8988T (cell line): ENCODE measurements around the gene PTGES3.

Experiments
- DNase-seq: peaks from one replicate; pipeline ENCODE4 v3.0.0; 2011

PTGES3 gene

DNA sequence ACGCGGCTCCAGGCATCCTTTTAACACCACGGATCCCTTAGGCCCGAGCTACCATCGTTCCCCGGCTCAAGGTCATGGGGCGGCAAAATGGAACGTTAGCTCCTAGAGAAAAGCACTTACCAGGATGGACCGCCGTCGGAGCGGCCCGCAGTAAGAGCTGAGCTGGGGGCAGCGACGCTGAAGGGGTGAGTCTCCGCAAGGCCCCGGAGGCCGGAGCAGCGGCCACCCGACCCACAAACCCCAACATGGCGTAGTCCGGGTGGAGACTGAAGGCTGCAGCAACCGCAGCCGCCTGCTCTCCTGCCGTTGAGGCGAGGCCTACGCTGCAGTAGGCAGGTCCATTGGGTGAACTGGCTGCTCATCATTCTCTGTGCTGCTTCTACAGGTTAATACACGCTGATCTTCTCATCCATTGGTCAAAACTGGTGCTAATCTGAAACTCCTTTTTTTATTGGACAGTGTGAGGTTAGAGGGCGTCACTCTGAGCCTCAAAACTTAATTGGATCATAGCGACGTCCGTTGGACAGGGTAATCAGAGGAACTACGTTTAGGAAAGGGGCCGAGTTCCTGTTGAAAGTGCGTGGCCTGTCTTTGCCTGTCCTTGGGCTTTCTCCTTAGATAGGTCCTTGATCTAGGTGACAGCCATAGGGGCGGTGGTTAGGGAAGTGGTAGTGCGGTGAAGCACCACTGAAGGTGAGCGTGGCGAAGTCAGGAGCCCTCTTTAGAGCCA is 42.2 kb downstream of the PTGES3 start, which contains the start of gene ATP5F1B:
Gene ATP5F1B, minus strand, starts transcription at position 268 of the 730 bp plus-strand sequence. Its CDS starts 21 bp downstream, at position 247.
- peak; percentile 75 for DNase-seq

DNA sequence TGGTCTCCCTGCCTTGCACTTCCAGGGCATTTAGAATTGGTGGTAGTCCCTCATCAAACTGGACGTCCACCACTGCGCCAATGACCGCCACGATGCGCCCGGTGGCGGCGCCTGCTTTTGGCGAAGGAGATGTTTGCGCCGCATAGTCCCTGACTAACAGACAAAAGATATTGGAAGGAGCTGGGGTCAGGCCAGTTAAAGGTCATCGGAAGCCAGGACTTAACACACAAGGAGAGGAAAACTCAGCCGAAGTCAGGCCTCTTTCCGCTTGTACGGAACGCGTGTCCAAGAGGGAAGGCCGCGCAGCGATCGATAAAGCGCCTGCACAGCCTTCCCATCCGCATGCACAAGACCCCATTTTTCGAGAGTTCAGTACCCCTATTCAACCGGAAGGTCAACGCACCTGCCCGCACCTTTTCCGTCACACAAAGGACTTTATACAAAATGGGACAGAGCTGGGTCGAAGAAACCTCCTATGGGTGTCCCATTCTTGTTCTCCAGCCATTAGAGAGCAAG is 42.8 kb downstream of the PTGES3 start:
- no peak for DNase-seq

DNA sequence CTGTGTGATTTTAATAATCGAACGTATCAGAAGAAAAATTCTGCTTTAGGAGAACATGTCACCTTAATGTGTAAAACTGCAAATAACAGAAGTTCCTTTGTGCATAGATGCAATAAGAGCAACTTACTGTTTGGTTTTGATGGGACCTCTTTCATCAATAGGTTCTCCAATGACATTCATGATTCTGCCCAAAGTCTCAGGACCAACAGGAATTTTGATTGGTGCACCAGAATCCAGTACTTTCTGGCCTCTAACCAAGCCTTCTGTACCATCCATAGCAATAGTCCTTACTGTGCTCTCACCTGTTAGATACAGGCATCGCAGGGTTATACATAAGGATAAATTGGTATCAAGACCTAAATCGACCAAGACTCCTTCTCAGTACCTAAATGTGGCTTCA is 43.4 kb downstream of the PTGES3 start:
- DNase-seq, result no peak

DNA sequence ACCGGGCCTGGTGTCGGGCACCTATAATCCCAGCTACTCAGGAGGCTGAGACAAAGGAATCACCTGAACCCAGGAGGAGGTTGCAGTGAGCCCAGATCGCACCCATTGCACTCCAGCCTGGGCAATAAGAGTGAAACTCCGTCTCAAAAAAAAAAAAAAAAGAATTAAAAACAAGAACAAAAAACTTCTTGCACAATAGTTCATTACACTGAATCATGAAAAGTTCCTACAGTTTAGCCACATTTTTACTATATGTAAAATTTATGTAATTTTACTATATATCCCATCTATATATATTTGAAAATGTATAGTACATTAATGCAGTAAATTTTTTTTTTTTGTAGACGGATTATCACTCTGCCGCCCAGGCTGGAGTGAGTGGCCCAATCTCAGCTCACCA is 46.9 kb downstream of the PTGES3 start:
- DNase-seq, result no peak

DNA sequence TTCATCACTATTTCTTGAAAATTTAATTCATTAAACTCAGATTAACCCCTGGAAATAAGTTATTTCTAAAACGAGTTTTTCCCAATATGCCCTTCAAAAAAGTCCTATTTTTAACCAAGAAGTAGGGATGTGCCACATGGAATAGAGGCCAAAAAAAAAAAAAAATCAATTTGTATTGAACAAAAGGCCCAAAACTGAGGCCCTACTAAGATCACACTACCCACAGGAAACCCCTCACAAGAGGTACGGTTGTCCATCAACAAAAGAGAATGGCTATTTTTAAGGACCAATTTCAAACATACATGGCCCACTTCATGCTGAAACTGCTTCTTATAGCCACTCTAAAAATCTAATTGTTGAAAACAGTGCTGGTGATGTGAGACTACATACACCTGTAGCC is 50.5 kb downstream of the PTGES3 start:
- DNase-seq, result no peak

DNA sequence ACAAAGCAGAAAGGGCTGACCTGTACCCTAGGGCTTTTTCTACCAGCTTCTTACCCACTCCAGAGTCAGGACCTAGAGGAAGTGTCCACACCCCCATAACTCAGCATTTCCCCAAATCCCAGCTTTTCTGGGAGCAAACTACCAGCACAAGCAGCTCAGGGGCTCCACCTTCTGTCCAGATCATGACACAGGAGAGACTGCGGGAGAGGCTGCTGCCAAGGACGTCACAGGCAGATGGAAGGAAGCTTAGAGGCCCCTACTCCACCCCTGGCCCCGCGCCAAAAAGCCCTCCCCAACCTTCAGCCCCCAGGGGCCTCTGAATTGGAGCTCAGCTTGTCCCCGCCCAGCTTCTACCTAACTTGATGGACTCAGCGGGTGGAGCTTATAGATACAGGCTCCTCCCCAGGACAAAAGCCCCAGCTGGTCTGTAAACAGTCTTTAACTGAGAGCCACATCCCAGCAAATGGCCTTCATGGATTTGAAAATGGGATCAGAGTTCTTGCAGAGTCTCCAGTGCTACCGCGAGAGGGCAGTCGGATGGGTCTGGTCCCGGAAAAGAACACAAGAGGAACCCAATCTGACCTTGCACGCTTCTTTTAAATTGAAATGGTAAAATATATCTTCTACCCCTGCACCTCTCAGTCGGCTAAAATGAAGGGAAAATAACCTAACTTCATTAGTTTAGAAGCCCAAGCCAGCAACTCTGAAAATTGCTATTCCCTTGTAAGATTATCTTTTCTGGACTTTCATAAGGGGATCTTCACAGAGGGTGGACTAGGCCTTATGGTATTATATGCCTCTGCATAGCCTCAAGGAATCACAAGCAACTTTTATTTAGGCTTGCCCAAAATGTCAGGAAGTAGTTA is 51.2 kb downstream of the PTGES3 start:
- DNase-seq, result peak; percentile 94

DNA sequence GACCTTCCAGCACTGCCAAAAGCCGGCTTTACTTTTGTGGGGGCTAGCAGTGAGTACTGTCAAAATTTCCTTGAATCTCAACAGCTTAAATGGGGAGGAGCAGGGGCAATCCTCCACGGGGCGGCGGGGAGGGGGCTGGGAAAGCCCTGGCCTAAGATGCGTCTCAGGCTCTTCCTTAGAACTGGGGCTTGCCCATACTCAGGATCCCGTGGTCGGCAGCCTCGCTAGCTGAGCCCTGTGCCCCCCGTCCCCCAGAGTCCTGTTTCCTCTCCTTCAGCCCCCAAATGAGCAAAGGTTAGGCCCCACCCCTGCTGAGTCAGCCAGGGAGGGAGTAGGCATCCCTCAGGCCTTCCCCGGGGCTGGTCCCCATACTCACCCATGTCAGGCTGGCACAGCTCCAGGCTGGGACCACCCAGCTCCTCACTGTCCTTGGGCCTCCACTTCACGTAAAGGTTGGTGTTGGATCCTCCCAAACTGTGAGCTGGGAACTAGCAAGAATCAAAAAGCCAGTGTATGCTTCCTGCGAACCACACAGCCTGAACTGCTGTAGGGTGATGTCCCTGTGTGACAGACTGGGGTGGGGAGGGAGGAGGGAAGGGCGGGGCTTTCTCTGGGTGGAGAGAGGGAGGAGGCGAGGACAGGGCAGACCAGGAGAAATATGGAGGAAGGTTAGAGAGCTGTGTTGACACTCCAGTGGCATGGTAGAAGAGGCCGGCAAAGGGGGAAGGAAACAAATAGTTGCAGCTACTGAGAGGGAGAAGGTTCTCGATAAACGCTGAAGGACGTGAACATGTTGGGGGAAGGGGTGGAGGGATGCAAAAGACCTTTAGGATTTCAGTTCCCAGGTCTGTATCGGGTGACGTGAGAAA is 52.0 kb downstream of the PTGES3 start:
- peak; percentile 90 for DNase-seq

DNA sequence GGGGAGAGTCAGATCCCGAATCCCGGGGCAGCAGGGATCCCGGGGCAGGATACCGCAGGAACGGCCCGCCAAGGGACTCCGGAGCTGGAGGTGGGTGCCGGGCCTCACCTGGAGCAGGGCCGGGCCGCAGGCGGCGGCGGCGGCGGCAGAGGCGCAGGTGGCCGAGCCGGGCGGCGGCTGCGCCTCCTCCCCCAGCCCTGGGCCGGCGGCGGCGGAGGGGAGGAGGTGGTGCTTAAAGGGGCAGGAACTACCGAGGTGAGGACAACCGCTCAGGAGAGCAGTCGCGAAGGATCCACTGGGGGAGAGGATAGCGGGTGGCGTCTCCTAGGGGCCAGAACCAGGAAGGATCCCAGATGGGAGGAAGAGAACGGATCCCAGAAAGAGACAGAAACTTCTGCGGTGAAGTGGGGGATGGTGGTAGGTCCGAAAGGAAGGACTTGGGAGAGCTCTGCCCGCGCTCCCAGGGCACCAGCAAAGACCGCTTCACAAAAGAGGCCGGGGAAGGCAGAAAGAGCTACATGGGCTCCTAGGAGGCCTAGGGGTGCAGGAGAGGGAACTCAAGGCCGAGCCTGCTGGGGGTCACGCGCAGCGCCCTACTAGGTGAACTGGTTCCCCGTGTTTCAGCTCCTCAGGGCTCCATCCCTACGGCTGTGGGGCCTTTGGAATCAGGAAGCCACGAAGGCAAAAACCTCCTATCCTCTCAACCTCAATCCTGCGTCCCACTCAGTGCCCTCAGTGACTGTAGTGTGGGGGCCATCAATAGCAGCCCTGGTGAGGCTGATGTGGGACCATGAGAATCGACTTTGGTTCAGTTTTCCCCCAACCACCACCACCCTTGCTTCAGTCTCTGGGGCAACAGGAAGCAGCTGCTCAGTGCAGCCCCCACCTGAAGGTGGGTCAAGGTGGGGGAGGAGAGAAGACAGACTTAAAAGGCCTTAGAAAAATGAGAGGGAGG is 53.0 kb downstream of the PTGES3 start:
- DNase-seq, result peak; percentile 92

DNA sequence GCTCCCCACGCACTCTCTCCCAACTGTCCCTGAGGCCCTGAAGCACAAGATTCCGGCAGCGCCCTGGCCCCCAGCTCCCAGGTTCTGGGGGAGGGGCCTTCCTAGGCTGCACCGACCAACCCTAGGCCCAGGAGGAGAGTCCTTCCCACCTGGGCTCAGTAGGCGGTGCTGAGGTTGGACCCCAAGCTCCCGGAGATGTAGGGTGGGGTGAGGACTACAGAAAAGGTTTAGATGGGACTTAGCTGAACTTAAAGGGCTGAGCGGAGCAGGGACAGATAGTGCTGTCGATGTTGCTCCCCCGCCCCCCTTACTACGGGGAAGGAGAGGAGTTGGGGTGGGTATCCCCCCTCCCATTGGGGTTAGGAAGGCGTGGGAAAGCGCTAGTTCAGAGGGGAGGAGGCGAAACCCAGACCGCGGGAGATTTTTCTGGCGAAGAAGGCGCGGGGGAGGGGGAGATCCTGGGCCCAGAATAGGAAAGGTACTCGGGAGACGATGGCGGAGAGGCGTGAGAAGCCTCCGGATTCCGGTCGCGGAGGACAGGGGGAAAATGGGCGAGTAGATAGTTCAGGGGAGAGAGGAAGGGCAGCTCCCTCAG is 53.7 kb downstream of the PTGES3 start:
- peak; percentile 76 for DNase-seq

DNA sequence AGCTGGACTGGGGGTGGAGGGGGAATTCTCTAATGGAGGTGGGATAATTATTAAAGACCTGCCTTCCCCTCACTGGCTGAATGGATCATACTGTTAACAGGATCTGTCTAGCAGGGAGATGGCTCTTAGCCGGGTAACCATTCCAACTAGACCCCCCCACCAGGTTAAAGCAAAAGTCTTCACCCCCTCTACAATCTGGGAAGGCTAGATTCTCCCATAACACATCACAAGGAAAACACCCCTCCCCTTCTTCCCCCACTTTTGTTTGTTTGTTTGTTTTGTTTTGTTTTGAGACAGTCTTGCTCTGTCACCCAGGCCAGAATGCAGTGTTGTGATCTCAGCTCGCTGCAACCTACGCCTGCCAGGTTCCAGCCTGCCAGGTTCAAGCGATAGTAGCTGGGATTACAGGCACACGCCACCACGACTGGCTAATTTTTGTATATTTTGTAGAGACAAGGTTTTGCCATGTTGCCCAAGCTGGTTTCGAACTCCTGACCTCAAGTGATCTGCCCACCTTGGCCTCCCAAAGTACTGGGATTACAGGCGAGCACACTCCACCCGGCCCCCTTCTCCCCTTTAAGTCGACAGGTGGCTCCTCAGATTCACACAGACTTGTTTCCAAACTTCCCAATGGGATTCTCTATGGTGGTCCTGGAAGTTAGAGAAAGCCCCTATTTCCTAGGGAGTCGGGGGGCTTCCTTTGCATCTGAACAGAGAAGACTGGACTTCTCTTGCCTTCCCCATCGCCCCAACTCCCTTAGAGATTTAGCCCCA is 54.4 kb downstream of the PTGES3 start:
- no peak for DNase-seq

DNA sequence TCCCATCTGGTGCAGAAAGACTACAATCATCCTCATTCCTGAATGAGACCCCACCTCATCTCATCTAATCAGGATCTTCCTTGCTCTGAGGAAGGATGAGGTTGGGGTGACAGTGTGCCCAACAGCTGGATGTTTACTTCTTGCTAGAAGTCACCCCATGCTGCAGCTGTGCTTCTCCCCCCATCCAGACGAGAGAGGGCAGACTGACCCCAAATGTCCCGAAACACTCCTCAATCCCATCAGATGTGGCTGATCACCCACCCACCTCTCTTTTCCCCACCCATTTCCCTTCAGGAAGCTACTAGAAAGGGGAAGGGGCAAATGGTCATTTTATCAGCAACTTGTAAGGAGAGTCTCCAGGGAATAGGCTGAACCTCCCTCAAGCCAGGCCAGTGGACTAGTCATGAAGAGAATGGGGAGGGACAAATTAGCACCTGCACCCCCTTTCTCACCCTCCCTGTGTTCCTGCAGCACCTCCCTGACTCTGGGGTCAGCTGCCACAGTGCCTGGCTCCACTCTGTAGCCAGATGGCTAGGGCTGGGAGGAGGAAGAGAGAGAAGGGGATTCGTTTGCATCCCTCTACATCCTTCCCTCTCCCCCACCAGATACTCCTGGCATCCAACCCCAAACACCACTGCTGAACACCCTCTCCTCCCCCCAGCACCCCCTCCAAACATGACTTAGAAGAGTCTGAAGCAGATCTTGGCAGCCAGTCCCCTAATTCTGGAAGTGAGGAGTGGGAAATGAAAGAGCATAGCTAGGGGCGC is 55.2 kb downstream of the PTGES3 start:
- DNase-seq, result no peak

DNA sequence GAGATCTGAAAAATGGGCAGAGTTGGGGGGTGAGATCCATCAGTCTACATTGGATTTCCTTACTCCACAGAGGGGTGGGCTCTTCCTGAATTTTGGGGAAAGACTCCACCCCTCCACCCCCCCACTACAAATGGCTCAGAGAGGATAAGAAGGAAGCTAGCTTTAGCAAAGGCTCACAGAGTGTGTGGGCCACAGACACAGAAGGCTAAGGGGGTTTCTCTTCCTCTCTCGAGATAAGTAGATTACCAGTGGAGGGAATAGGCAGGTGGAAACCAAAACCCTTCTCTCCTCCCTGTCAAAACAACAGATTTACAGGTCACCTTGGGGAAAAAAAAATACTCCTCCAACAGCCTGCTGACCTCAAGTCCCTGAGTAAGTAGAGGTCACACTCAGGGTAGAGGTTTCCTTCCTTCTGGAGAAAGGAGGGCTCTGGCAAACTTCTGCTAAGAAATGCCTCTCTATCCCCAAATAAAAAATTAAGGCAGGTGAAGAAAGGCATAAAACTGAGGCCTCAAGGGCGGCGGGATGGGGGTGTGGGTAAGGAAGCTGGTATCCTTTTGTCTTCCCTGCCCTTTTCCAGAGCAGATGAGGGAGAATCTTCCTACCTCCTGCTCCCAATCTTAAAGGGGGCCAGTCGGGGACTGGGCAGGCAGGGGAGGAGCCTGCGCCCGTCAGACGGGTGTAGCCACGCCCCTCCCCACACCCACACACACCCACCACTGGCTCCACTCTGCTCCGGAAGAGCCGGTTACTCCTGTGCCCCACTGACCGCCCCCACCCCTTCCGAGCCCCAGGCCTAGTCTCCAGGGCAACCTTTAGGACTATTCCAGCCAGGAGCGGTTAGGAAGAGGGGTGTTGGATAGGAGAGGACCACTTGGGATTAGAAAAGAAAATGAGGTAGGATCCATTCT is 56.0 kb downstream of the PTGES3 start:
- peak; percentile 80 for DNase-seq

DNA sequence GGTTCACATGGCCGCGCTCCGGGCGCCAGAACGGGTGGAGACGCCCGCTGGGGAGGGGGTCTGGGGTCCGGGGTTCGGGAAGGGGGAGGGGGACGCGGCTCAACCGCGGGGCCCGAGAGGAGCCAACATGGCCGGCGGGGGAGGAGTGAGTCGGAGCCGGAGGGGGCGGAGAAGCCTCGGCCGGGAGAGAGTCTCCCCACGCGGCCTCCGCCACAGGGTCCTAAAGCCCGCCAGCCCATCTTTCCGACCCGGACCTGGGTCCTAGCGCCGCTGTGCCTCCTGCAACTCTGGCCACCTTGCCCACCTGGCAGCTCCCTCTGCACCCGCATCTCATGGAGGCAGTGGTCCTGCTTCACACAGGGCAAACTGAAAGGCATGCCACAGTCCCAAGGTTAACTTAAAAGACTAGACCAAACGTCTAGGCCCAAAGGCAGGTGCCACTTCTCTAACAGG is 57.9 kb downstream of the PTGES3 start, which contains the start of gene BAZ2A:
Gene BAZ2A, minus strand, starts transcription at position 147 of the 453 bp plus-strand sequence. CDS start 12,796 bp downstream, outside the sequence.
- peak; percentile 95 for DNase-seq

DNA sequence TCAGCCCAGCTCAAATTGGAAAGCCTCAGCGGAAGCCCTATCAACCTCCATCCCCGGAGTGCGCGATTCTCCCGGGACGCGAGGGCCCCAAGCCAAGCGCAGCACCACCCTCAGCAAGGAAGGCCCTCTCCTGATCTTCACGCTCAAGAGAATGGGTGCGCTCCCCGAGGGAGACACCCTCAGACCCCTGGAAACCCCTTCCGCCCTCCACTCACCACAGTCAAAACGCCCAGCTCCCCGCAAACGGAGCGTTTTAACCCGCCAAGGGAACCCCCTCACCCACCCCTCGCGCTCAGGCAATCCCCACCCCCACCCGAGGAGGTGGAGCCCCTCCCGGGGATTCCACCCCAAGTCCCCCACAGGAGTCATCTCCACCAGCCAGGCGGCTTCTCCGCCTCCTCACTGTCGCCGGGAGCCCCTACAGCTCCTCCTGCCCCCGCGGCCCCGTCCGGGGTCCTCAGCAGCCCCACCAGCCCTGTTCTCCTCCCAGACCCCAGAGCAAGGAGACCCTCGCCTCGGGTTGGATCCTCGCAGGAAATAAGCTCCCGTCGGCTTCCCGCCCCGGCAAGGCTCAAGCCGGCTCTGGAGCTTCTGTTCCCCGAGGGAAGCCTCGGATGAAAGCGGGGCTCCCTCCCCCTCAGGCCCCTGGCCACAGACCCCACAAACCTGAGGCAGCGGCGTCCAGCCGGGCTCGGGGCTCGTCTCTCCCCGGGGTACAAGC is 58.5 kb downstream of the PTGES3 start:
- DNase-seq, result peak; percentile 51

DNA sequence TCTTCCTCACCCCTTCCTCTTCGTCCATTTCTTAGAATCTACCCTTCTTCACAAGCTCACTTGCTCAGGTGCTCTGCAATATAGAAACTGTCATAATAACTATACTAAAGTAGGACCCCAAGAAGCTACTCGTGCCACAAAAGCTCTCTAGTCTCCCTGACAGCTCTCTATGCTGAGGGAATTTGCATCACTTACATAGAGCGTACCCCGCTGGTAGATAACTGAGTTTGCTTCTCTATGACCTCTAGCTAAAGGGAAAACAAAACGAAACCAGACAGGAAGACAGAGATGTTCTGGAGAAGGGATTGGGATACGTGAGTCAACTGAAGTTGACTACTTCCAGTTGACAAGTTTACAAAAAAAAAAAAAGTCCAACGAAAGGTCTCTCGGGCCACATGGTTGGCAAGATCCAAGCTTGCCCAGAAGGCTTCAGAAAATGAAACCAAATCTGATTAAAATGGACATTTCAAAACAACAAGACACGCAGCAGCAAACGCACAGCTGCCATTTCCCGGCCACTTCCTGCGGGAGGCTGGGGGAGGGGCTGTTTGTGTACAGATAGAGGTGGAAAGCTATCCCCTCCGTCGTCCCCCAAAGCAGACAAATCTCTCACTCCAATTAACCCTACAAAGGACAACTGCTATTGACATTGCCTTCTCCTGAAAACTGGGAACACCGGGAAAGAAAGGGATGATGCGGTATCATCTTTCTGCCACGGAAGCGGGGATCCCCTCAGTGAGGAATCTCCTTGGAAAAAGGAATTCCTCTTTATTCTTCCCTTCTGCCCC is 59.2 kb downstream of the PTGES3 start:
- DNase-seq, result peak; percentile 52

DNA sequence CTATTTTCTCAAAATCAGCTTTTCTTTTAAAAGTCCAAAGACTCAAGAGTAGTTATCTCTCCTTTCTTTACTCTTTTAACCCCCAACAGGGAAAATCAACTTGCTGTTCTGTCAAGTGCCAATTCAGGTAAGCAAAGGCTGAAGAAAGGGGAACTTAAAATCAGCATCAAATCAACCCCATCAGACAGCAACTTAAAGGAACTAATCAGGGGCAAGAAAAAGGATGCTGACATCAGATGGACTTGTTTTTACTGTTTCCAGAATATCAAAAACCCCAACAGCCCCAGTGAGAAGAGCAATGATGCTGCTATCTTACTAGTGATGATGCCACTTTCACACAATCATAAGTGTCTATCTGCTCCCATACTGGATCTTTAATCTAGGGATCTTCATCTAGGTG is 61.4 kb downstream of the PTGES3 start:
- no peak for DNase-seq

DNA sequence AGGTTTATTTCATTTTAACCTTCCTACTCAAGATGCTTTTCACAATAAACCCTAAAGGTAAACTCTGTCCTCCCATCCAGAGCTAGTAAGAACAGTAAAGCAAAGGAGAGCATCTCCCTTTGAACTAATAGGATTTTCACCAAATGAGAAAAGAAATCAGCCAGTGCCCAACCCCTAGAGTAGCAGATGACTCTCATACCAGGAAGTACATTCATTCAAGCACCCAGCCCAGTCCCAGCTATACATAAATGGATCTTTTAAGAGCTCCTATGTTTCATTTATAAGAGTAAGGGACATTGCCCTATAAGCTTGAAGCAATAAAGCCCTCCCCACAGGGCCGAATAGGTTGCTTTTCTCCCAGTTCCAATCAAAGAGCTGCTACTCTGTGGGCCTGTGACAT is 65.5 kb downstream of the PTGES3 start:
- DNase-seq, result no peak
